SW 1271 (cell line): Measurements from ENCODE around the gene ZNF81.
"Not testable (repeated sequence)": the region's sequence is repeated elsewhere in the genome, so short reads cannot be mapped to it uniquely, and the experiment has no call there.

ENCODE experiments used
- DNase-seq, 2 experiments: peaks; one replicate each; lab custom pipeline; 2025; lab: John Stamatoyannopoulos, UW

Gene ZNF81

GRCh38 chrX:47936224-47936939 is 99.7 kb downstream of the ZNF81 start:
- no peak for DNase-seq

GRCh38 chrX:47936940-47937317 is 100.2 kb downstream of the ZNF81 start:
- DNase-seq: no peak

- no peak for DNase-seq
Observed at GRCh38 chrX:47940448-47940847, 103.7 kb downstream of the ZNF81 start.

GRCh38 chrX:47941423-47941822 is 104.7 kb downstream of the ZNF81 start:
- DNase-seq: no peak

GRCh38 chrX:47955295-47955694 is 118.6 kb downstream of the ZNF81 start:
- DNase-seq: not testable (repeated sequence)

GRCh38 chrX:47956016-47956415 is 119.3 kb downstream of the ZNF81 start:
- no peak for DNase-seq

GRCh38 chrX:47958206-47958605 is 121.5 kb downstream of the ZNF81 start:
- not testable (repeated sequence) for DNase-seq

GRCh38 chrX:47958761-47959342 is 122.2 kb downstream of the ZNF81 start:
- DNase-seq: no peak

GRCh38 chrX:47960406-47960805 is 123.7 kb downstream of the ZNF81 start:
- DNase-seq: no peak

GRCh38 chrX:47961830-47962229 is 125.1 kb downstream of the ZNF81 start:
- not testable (repeated sequence) for DNase-seq

GRCh38 chrX:47965526-47965925 is 128.8 kb downstream of the ZNF81 start:
- DNase-seq: not testable (repeated sequence)
